Body of pancreas (tissue), 4 donors: Measurements from ENCODE around the gene PIRT.
"Not testable (repeated sequence)": the region's sequence is repeated elsewhere in the genome, so short reads cannot be mapped to it uniquely, and the experiment has no call there.

Source experiments
- POLR2A ChIP-seq, 3 donors: fragments of 450-650 bp; IDR thresholded peaks; one replicate each; pipeline ENCODE4 v1.6.1; 2016; ENCODE audit warnings: antibody characterized with exemption in 3 of 3, mild to moderate bottlenecking in 2 of 3
- TF ChIP-seq, protein P1 (sequence below), 7 experiments: fragments of 450-650 bp in 4 of 7; fragments of 200-600 bp in 3 of 7; sonication (generic) in 3 of 7; IDR thresholded peaks; one replicate each; pipeline ENCODE4 v1.5.1; 2016 to 2019; ENCODE audit warnings: antibody characterized with exemption in 7 of 7

DNA sequence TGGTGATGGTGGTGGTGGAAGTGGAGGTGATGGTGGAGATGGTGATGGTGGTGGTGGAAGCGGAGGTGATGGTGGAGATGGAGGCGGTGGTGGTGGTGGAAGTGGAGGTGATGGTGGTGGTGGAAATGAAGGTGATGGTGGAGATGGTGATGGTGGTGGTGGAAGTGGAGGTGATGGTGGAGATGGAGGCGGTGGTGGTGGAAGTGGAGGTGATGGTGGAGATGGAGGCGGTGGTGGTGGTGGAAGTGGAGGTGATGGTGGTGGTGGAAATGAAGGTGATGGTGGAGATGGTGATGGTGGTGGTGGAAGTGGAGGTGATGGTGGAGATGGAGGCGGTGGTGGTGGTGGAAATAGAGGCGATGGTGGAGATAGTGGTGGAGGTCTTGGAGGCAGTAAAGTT, 8.7 kb upstream of the PIRT start:
- TF ChIP-seq, protein P1, sequence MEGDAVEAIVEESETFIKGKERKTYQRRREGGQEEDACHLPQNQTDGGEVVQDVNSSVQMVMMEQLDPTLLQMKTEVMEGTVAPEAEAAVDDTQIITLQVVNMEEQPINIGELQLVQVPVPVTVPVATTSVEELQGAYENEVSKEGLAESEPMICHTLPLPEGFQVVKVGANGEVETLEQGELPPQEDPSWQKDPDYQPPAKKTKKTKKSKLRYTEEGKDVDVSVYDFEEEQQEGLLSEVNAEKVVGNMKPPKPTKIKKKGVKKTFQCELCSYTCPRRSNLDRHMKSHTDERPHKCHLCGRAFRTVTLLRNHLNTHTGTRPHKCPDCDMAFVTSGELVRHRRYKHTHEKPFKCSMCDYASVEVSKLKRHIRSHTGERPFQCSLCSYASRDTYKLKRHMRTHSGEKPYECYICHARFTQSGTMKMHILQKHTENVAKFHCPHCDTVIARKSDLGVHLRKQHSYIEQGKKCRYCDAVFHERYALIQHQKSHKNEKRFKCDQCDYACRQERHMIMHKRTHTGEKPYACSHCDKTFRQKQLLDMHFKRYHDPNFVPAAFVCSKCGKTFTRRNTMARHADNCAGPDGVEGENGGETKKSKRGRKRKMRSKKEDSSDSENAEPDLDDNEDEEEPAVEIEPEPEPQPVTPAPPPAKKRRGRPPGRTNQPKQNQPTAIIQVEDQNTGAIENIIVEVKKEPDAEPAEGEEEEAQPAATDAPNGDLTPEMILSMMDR (IDR thresholded peaks at IDR 0.05), result not testable (repeated sequence)
- TF ChIP-seq POLR2A (IDR thresholded peaks at IDR 0.05), result not testable (repeated sequence)
